ENCODE data around the gene TET2. TPM values are rescaled to one million over a fixed set of nuclear protein-coding genes. Genes with fewer than 3 reads are reported as not detected.

The TET2 gene
- total and polyA plus RNA-seq, 3 experiments from 2014 or later = 13.8 to 28.0 (median 25.8) TPM

GRCh38 chr4:105276361-105277104 lies 129.9 kb downstream of the TET2 start:
- DNase-seq = no peak
- H3K27ac ChIP-seq (ENCODE audit: low read depth, low read length) = no peak overlapping the region
- H3K36me3 ChIP-seq (ENCODE audit: insufficient read depth, low read length) = peaks cover 12% of the 10 kb centered on the region
- Mint-ChIP-seq H3K27ac (no peak overlapping the region), H3K27me3 (no peaks in the 10 kb centered on the region), H3K4me3 (no peak overlapping the region), H3K36me3 (peaks cover 14 to 49% (median 33%) of the 10 kb centered on the region in 3 donors), H3K9me3 (no peaks in the 10 kb centered on the region), H3K4me1 (peaks cover 12 to 27% (median 16%) of the 10 kb centered on the region in 3 donors)
- POLR2A ChIA-PET = no interaction called here
- no peaks in the 10 kb centered on the region for H3K9me3 ChIP-seq (ENCODE audit: low read length)
- H3K27me3 ChIP-seq (ENCODE audit: insufficient read depth, low read length, poor library complexity, severe bottlenecking) = no peaks in the 10 kb centered on the region
- no peaks in the 10 kb centered on the region for H3K4me1 ChIP-seq (ENCODE audit: insufficient read depth, low read length)
- no peak overlapping the region for H3K4me3 ChIP-seq (ENCODE audit: low read length)
- CTCF ChIA-PET = no interaction called here

GRCh38 chr4:105277702-105278101 lies 131.0 kb downstream of the TET2 start:
- ChIA-PET CTCF (no interaction called here), POLR2A (no interaction called here)
- no peak for DNase-seq
- no peaks in the 10 kb centered on the region for H3K4me1 ChIP-seq (ENCODE audit: insufficient read depth, low read length)
- peaks cover 12% of the 10 kb centered on the region for H3K36me3 ChIP-seq (ENCODE audit: insufficient read depth, low read length)
- H3K4me3 Mint-ChIP-seq = no peak overlapping the region
- H3K4me3 ChIP-seq (ENCODE audit: low read length) = no peak overlapping the region
- H3K27ac ChIP-seq (ENCODE audit: low read depth, low read length) = no peak overlapping the region
- peaks cover 9 to 38% (median 28%) of the 10 kb centered on the region in 3 donors for H3K36me3 Mint-ChIP-seq
- no peaks in the 10 kb centered on the region for H3K27me3 Mint-ChIP-seq
- peak overlapping the region in 1 of 8 donors; percentile 38 for H3K27ac Mint-ChIP-seq
- peaks cover 4 to 16% (median 7%) of the 10 kb centered on the region in 3 donors for H3K4me1 Mint-ChIP-seq
- H3K9me3 Mint-ChIP-seq = no peaks in the 10 kb centered on the region
- no peaks in the 10 kb centered on the region for H3K9me3 ChIP-seq (ENCODE audit: low read length)
- H3K27me3 ChIP-seq (ENCODE audit: insufficient read depth, low read length, poor library complexity, severe bottlenecking) = no peaks in the 10 kb centered on the region

GRCh38 chr4:105279314-105279713 lies 132.6 kb downstream of the TET2 start:
- H3K4me3 Mint-ChIP-seq = no peak overlapping the region
- POLR2A ChIA-PET = no interaction called here
- Histone ChIP-seq H3K9me3 (ENCODE audit: low read length) (no peaks in the 10 kb centered on the region), H3K4me3 (ENCODE audit: low read length) (no peak overlapping the region), H3K27me3 (ENCODE audit: insufficient read depth, low read length, poor library complexity, severe bottlenecking) (no peaks in the 10 kb centered on the region), H3K4me1 (ENCODE audit: insufficient read depth, low read length) (no peaks in the 10 kb centered on the region), H3K36me3 (ENCODE audit: insufficient read depth, low read length) (peaks cover 12% of the 10 kb centered on the region), H3K27ac (ENCODE audit: low read depth, low read length) (no peak overlapping the region)
- peaks cover 9 to 25% (median 21%) of the 10 kb centered on the region in 3 donors for H3K36me3 Mint-ChIP-seq
- H3K27me3 Mint-ChIP-seq = no peaks in the 10 kb centered on the region
- H3K4me1 Mint-ChIP-seq = peaks cover 4 to 16% (median 4%) of the 10 kb centered on the region in 3 donors
- no peaks in the 10 kb centered on the region for H3K9me3 Mint-ChIP-seq
- CTCF ChIA-PET = no interaction called here
- no peak for DNase-seq
- peak overlapping the region in 3 of 8 donors; percentile 4 to 78 (median 15) for H3K27ac Mint-ChIP-seq

- Mint-ChIP-seq H3K27ac (peak overlapping the region in 5 of 8 donors; percentile 1 to 61 (median 52)), H3K9me3 (no peaks in the 10 kb centered on the region), H3K27me3 (no peaks in the 10 kb centered on the region), H3K4me3 (no peak overlapping the region), H3K4me1 (peaks cover 4 to 16% (median 4%) of the 10 kb centered on the region in 3 donors), H3K36me3 (peaks cover 6 to 13% (median 10%) of the 10 kb centered on the region in 3 donors)
- DNase-seq = no peak
- Histone ChIP-seq H3K9me3 (ENCODE audit: low read length) (no peaks in the 10 kb centered on the region), H3K4me1 (ENCODE audit: insufficient read depth, low read length) (no peaks in the 10 kb centered on the region), H3K27me3 (ENCODE audit: insufficient read depth, low read length, poor library complexity, severe bottlenecking) (no peaks in the 10 kb centered on the region), H3K27ac (ENCODE audit: low read depth, low read length) (no peak overlapping the region), H3K4me3 (ENCODE audit: low read length) (no peak overlapping the region), H3K36me3 (ENCODE audit: insufficient read depth, low read length) (peaks cover 7% of the 10 kb centered on the region)
- ChIA-PET POLR2A (no interaction called here), CTCF (no interaction called here)
Measured at GRCh38 chr4:105280338-105281123, 133.9 kb downstream of the TET2 start.

GRCh38 chr4:105281124-105281415 lies 134.4 kb downstream of the TET2 start:
- Mint-ChIP-seq H3K27me3 (no peaks in the 10 kb centered on the region), H3K27ac (peak overlapping the region in 2 of 8 donors; percentile 28 to 61), H3K4me1 (peaks cover 4 to 13% (median 4%) of the 10 kb centered on the region in 3 donors), H3K36me3 (peaks cover 5 to 8% (median 6%) of the 10 kb centered on the region in 3 donors), H3K9me3 (no peaks in the 10 kb centered on the region), H3K4me3 (no peak overlapping the region)
- no peak overlapping the region for H3K27ac ChIP-seq (ENCODE audit: low read depth, low read length)
- ChIA-PET POLR2A (no interaction called here), CTCF (no interaction called here)
- H3K4me1 ChIP-seq (ENCODE audit: insufficient read depth, low read length) = no peaks in the 10 kb centered on the region
- no peaks in the 10 kb centered on the region for H3K9me3 ChIP-seq (ENCODE audit: low read length)
- no peak for DNase-seq
- H3K27me3 ChIP-seq (ENCODE audit: insufficient read depth, low read length, poor library complexity, severe bottlenecking) = no peaks in the 10 kb centered on the region
- no peak overlapping the region for H3K4me3 ChIP-seq (ENCODE audit: low read length)
- H3K36me3 ChIP-seq (ENCODE audit: insufficient read depth, low read length) = peaks cover 2% of the 10 kb centered on the region

GRCh38 chr4:105282489-105282888 lies 135.8 kb downstream of the TET2 start:
- Mint-ChIP-seq H3K27ac (peak overlapping the region in 1 of 8 donors; percentile 3), H3K9me3 (peaks cover 0 to 7% (median 6%) of the 10 kb centered on the region in 5 donors), H3K27me3 (no peaks in the 10 kb centered on the region), H3K4me3 (no peak overlapping the region), H3K4me1 (peaks cover 4 to 9% (median 6%) of the 10 kb centered on the region in 3 donors), H3K36me3 (peaks cover 1 to 15% (median 4%) of the 10 kb centered on the region in 3 donors)
- Histone ChIP-seq H3K27ac (ENCODE audit: low read depth, low read length) (no peak overlapping the region), H3K9me3 (ENCODE audit: low read length) (no peaks in the 10 kb centered on the region), H3K36me3 (ENCODE audit: insufficient read depth, low read length) (no peaks in the 10 kb centered on the region), H3K4me1 (ENCODE audit: insufficient read depth, low read length) (no peaks in the 10 kb centered on the region), H3K27me3 (ENCODE audit: insufficient read depth, low read length, poor library complexity, severe bottlenecking) (no peaks in the 10 kb centered on the region), H3K4me3 (ENCODE audit: low read length) (no peak overlapping the region)
- ChIA-PET CTCF (no interaction called here), POLR2A (no interaction called here)
- DNase-seq = no peak

- no peaks in the 10 kb centered on the region for H3K36me3 ChIP-seq (ENCODE audit: insufficient read depth, low read length)
- H3K4me1 ChIP-seq (ENCODE audit: insufficient read depth, low read length) = no peaks in the 10 kb centered on the region
- no peaks in the 10 kb centered on the region for H3K9me3 ChIP-seq (ENCODE audit: low read length)
- Mint-ChIP-seq H3K27me3 (no peaks in the 10 kb centered on the region), H3K9me3 (peaks cover 2 to 14% (median 13%) of the 10 kb centered on the region in 5 donors), H3K4me1 (peaks cover 4 to 13% (median 6%) of the 10 kb centered on the region in 3 donors), H3K4me3 (no peak overlapping the region), H3K27ac (no peak overlapping the region), H3K36me3 (peaks cover 1 to 22% (median 4%) of the 10 kb centered on the region in 3 donors)
- POLR2A ChIA-PET = no interaction called here
- H3K4me3 ChIP-seq (ENCODE audit: low read length) = no peak overlapping the region
- no peak for DNase-seq
- H3K27ac ChIP-seq (ENCODE audit: low read depth, low read length) = no peak overlapping the region
- CTCF ChIA-PET = no interaction called here
- no peaks in the 10 kb centered on the region for H3K27me3 ChIP-seq (ENCODE audit: insufficient read depth, low read length, poor library complexity, severe bottlenecking)
Measured at GRCh38 chr4:105283501-105283900, 136.8 kb downstream of the TET2 start.

GRCh38 chr4:105288121-105288520 lies 141.4 kb downstream of the TET2 start:
- CTCF ChIA-PET = no interaction called here
- no peaks in the 10 kb centered on the region for H3K4me1 ChIP-seq (ENCODE audit: insufficient read depth, low read length)
- no peak overlapping the region for H3K27ac ChIP-seq (ENCODE audit: low read depth, low read length)
- peaks cover 1 to 34% (median 10%) of the 10 kb centered on the region in 3 donors for H3K36me3 Mint-ChIP-seq
- no peak overlapping the region for H3K4me3 ChIP-seq (ENCODE audit: low read length)
- no peaks in the 10 kb centered on the region for H3K27me3 ChIP-seq (ENCODE audit: insufficient read depth, low read length, poor library complexity, severe bottlenecking)
- H3K9me3 Mint-ChIP-seq = peaks cover 10 to 23% (median 18%) of the 10 kb centered on the region in 5 donors
- no peaks in the 10 kb centered on the region for H3K9me3 ChIP-seq (ENCODE audit: low read length)
- H3K36me3 ChIP-seq (ENCODE audit: insufficient read depth, low read length) = no peaks in the 10 kb centered on the region
- peaks cover 0 to 2% of the 10 kb centered on the region in 2 donors for H3K27me3 Mint-ChIP-seq
- peaks cover 0 to 15% (median 2%) of the 10 kb centered on the region in 3 donors for H3K4me1 Mint-ChIP-seq
- H3K4me3 Mint-ChIP-seq = no peak overlapping the region
- no peak for DNase-seq
- POLR2A ChIA-PET = no interaction called here
- no peak overlapping the region for H3K27ac Mint-ChIP-seq

Data from CD8-positive, alpha-beta memory T cell (primary cell).